ENCODE measurements around the gene ARID1B.

Gene ARID1B

GRCh38 chr6:157021993-157022740 lies 245.0 kb downstream of the ARID1B start:
- Histone ChIP-seq H3K9me3 (ENCODE audit: control insufficient read depth, insufficient read depth, low read depth, low read length) (no peaks in the 10 kb centered on the region), H3K4me1 (ENCODE audit: control insufficient read depth, insufficient read depth, low read length) (peaks cover 14% of the 10 kb centered on the region; the same call in 1 of the 2 replicates), H3K36me3 (ENCODE audit: control insufficient read depth in 2 of 2, insufficient read depth in 1 of 2, low read length in 2 of 2) (no peaks in the 10 kb centered on the region), H3K4me3 (ENCODE audit: low read depth, low read length) (peak overlapping the region; percentile 86), H3K27ac (ENCODE audit: extremely low read depth, low read depth, low read length) (peak overlapping the region; percentile 97)
- ChIA-PET CTCF (interaction anchor here (0.6 to 1.5 kb wide), 4 partner anchors 24 to 235 kb away, joined by 3 to 4 read pairs (median 3); no protein-coding TSS in a partner anchor), POLR2A (interaction anchor here (0.6 to 2.7 kb wide), 10 partner anchors 12 to 336 kb away, joined by 3 to 10 read pairs (median 4); no protein-coding TSS in a partner anchor)
- TF ChIP-seq ZNF311 (tag by site-specific recombination; IDR thresholded peaks at IDR 0.05; ENCODE audit: borderline replicate concordance) (no peak), ZNF548 (tag by site-specific recombination; IDR thresholded peaks at IDR 0.05) (no peak), ZSCAN23 (tag by site-specific recombination; IDR thresholded peaks at IDR 0.05) (no peak), ZNF354C (tag by site-specific recombination; IDR thresholded peaks at IDR 0.05; ENCODE audit: borderline replicate concordance, low read depth) (no peak), ZNF792 (tag by site-specific recombination; IDR thresholded peaks at IDR 0.05) (no peak), SCRT2 (tag by site-specific recombination; IDR thresholded peaks at IDR 0.05) (no peak), ZNF664 (tag by site-specific recombination; IDR thresholded peaks at IDR 0.05) (no peak), ZNF121 (tag by site-specific recombination; IDR thresholded peaks at IDR 0.05) (no peak), ELK4 (IDR thresholded peaks at IDR 0.05; ENCODE audit: borderline replicate concordance, low read depth, low read length) (no peak), ZNF214 (tag by site-specific recombination; IDR thresholded peaks at IDR 0.05; ENCODE audit: borderline replicate concordance) (no peak), ZNF18 (tag by site-specific recombination; IDR thresholded peaks at IDR 0.05) (no peak), KLF8 (tag by site-specific recombination; IDR thresholded peaks at IDR 0.05) (no peak), ZNF292 (tag by site-specific recombination; IDR thresholded peaks at IDR 0.05; ENCODE audit: borderline replicate concordance, low read depth) (no peak), HOXD13 (CRISPR knock-in tag; IDR thresholded peaks at IDR 0.05; ENCODE audit: borderline replicate concordance) (no peak), ZNF335 (tag by site-specific recombination; conservative IDR thresholded peaks at IDR 0.05) (no peak; the same call in 1 of the 2 replicates), ZNF558 (tag by site-specific recombination; IDR thresholded peaks at IDR 0.05) (no peak), ZEB2 (tag by site-specific recombination; IDR thresholded peaks at IDR 0.05) (no peak), ZFP41 (tag by site-specific recombination; IDR thresholded peaks at IDR 0.05; ENCODE audit: borderline replicate concordance) (no peak), ZNF391 (tag by site-specific recombination; IDR thresholded peaks at IDR 0.05; ENCODE audit: borderline replicate concordance, low read depth) (no peak), ZBTB49 (tag by site-specific recombination; IDR thresholded peaks at IDR 0.05; ENCODE audit: low read depth) (no peak), ZNF670 (tag by site-specific recombination; IDR thresholded peaks at IDR 0.05; ENCODE audit: low read depth) (no peak), ZSCAN16 (tag by site-specific recombination; IDR thresholded peaks at IDR 0.05) (no peak), IKZF3 (tag by site-specific recombination; IDR thresholded peaks at IDR 0.05) (0 out of 2 replicates have a peak, but pooled peaks have one; percentile 45), ZNF23 (tag by site-specific recombination; IDR thresholded peaks at IDR 0.05; ENCODE audit: borderline replicate concordance) (no peak)
- TF ChIP-seq, protein P1, sequence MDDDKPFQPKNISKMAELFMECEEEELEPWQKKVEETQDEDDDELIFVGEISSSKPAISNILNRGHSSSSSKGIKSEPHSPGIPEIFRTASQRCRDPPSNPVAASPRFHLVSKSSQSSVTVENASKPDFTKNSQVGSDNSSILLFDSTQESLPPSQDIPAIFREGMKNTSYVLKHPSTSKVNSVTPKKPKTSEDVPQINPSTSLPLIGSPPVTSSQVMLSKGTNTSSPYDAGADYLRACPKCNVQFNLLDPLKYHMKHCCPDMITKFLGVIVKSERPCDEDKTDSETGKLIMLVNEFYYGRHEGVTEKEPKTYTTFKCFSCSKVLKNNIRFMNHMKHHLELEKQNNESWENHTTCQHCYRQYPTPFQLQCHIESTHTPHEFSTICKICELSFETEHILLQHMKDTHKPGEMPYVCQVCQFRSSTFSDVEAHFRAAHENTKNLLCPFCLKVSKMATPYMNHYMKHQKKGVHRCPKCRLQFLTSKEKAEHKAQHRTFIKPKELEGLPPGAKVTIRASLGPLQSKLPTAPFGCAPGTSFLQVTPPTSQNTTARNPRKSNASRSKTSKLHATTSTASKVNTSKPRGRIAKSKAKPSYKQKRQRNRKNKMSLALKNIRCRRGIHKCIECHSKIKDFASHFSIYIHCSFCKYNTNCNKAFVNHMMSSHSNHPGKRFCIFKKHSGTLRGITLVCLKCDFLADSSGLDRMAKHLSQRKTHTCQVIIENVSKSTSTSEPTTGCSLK (tag by site-specific recombination; IDR thresholded peaks at IDR 0.05): no peak
- TF ChIP-seq, protein P2, sequence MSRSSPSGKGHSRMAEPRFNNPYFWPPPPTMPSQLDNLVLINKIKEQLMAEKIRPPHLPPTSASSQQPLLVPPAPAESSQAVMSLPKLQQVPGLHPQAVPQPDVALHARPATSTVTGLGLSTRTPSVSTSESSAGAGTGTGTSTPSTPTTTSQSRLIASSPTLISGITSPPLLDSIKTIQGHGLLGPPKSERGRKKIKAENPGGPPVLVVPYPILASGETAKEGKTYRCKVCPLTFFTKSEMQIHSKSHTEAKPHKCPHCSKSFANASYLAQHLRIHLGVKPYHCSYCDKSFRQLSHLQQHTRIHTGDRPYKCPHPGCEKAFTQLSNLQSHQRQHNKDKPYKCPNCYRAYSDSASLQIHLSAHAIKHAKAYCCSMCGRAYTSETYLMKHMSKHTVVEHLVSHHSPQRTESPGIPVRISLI (tag by site-specific recombination; IDR thresholded peaks at IDR 0.05): no peak
- TF ChIP-seq, protein P3, sequence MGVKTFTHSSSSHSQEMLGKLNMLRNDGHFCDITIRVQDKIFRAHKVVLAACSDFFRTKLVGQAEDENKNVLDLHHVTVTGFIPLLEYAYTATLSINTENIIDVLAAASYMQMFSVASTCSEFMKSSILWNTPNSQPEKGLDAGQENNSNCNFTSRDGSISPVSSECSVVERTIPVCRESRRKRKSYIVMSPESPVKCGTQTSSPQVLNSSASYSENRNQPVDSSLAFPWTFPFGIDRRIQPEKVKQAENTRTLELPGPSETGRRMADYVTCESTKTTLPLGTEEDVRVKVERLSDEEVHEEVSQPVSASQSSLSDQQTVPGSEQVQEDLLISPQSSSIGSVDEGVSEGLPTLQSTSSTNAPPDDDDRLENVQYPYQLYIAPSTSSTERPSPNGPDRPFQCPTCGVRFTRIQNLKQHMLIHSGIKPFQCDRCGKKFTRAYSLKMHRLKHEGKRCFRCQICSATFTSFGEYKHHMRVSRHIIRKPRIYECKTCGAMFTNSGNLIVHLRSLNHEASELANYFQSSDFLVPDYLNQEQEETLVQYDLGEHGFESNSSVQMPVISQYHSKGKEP (tag by site-specific recombination; IDR thresholded peaks at IDR 0.05): 0 out of 2 replicates have a peak, but pooled peaks have one; percentile 18

Data from HEK293 (cell line).